Measurements from ENCODE around the gene HCCS.
"Not testable (repeated sequence)": the region's sequence is repeated elsewhere in the genome, so short reads cannot be mapped to it uniquely, and the experiment has no call there.

Gene HCCS

DNA sequence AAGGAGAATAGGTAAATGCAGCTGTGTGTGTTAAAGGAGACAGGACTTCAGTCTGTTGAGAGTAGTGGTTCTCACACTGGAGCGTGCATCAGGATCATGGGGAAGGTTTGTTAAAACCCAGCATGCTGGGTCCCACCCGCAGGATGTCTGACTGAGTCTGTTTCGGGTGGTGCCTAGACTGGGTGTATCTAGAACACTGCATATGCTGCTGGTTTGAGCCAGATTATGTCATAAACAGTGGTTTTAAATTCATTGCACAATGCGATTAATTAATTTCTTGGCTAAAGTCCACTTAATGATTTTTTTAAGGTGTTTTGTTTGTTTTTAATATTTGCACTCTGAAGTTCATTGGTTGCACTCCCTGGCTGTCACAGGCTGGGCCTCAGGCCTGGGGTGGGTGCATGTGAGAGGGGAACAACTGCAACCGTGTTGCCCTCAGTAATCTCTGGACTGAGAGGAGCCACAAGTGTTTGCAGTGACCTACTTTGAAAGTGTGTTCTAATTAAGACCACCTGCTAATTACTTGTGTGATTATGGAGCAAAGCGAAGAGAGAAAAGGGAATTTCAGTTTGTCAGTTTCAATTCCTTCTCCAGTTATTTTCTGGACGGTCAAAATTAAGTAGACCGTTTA is 8.3 kb downstream of the HCCS start:
- DNase-seq (ENCODE audit: low read depth in 2 of 2, low spot score in 1 of 2), result no peak

DNA sequence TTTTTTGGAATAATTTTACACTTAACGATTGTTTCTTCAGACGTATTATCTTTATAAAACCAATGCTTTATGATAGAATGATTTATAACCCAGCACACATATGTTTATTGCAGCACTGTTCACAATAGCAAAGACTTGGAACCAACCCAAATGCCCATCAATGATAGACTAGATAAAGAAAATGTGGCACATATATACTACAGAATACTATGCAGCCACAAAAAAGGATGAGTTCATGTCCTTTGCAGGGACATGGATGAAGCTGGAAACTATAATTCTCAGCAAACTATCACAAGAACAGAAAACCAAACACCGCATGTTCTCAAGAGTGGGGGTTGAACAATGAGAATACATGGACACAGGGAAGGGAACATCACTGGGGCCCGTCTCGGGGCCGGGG is 12.0 kb downstream of the HCCS start:
- DNase-seq (ENCODE audit: low read depth in 2 of 2, low spot score in 1 of 2), result not testable (repeated sequence)

DNA sequence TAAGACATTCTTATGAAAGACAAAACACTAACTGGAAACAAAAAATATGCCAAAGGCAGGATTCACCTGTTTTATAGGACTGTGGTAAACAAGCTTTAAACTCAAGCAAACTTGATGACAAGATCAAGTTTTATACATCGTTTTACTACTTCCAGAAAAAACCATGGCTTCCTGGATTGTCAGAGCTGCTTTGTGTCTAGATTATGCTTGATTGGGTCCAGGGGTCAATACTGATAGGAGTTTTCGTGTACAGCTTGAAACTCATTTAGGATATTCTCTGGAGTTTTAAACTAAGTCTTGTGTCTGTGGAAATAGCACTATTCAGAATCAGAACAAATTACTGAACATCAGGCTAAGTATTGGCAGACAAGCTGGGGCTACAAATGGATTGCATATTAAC is 13.0 kb downstream of the HCCS start:
- DNase-seq (ENCODE audit: low read depth in 2 of 2, low spot score in 1 of 2), result no peak

DNA sequence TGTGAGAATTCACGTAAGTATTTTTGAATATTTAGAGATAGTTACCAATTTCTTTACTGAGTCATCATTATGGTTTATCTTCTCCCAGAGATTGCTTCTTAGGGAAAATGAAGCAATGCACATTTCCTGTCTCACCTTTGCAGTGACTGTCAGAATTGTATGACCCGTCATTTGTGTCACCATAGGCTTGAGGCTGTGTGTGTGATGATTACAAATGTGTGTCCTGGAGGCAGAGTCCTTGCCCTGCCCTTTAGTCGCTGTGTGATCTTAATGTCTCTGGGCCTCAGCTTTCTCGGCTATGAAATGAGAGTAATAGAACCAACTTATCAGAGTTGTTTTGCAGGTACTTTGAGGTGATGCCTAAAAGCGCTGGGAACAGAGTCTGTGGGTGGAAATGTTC is 13.9 kb downstream of the HCCS start:
- no peak for DNase-seq (ENCODE audit: low read depth in 2 of 2, low spot score in 1 of 2)

DNA sequence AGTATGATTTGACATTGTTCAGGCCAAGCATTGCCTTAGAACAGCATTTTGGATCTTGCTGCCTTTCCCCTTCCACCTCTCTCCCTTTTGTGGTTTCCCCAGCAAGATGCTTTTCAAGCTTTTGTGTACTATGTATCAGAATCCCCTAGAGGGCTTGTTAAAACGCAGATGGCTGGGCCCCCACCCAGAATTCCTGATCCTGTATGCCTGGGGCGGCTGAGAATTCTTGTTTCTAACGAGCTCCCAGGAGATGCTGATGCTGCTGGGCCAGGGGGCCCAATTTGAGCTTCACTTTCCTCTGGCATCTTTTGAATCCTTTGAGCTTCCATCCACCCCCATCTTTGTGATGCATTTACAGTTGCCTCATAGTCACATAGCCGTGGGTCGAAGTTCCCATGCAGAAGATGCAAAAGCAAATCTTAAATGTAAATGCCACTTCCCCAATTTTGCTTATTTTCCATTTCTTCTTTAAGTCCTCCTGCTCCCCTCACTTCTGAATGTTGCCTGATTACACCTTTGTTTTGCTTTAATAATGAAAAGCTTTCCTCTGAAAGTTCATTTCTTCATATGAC is 18.5 kb downstream of the HCCS start:
- DNase-seq (ENCODE audit: low read depth in 2 of 2, low spot score in 1 of 2), result no peak

DNA sequence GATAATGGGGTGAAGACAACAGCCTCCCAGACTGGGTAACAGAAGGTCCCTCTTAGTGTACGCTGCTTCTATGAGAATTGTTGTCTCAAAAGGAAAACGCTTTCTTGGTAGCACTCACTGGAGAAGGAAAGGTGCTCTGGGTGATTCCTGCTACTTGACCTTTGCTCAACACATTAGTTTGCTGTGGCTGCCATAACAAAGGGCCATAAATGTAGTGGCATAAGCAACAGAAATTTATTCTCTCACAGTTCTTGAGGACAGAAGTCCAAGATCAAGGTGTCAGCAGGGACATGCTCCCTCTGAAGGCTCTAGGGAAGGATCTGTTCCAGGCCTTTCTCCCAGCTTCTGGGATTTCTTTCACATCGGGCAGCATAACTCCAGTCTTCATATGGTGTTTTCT is 19.0 kb downstream of the HCCS start:
- DNase-seq (ENCODE audit: low read depth in 2 of 2, low spot score in 1 of 2), result no peak

DNA sequence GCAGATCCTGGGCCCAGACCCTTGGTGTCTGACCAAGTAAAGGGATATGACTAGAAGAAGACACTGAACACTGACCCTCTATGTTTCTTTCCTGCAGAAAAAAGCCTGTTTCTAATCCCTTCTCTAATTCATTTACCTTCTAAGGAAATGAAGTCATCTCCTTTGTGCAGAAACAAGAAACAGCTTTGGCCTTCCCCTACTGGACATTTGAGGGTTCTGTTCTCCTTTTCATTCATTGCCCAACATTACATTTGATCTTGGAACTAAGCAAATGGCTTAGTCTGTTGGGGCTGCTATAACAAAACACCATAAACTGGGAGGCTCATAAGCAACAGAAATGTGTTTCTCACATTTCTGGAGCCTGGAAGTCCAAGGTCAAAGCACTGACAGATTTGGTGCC is 20.0 kb downstream of the HCCS start:
- no peak for DNase-seq (ENCODE audit: low read depth in 2 of 2, low spot score in 1 of 2)

DNA sequence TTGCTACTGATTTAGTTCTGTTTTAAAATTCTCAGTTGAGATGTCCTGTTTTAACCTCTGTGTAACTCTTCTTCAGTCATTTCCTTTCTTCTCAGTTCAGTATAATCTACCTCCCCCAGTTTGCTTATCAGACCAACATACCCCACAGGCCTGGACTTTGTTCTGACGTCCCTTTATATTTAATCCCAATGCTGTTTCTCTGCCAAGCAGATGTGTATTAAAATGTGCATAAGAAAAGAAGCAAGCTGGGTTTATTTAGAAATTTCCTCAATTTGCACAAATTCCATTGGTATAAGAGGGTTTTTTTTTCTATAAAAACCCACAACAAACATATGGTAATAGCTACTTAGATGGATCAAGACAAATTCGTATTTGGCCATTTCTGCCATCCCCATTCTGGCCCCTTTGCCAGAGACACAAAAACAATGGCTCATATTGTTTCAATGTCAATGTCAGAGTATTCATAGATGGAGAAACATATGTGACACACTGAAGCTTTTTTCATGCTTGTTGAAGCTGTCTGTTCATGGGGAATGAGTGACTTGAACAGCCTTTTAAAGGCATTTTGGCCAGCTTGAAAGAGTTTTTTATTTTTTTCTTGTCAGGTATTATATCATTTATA is 24.5 kb downstream of the HCCS start:
- DNase-seq (ENCODE audit: low read depth in 2 of 2, low spot score in 1 of 2), result no peak

DNA sequence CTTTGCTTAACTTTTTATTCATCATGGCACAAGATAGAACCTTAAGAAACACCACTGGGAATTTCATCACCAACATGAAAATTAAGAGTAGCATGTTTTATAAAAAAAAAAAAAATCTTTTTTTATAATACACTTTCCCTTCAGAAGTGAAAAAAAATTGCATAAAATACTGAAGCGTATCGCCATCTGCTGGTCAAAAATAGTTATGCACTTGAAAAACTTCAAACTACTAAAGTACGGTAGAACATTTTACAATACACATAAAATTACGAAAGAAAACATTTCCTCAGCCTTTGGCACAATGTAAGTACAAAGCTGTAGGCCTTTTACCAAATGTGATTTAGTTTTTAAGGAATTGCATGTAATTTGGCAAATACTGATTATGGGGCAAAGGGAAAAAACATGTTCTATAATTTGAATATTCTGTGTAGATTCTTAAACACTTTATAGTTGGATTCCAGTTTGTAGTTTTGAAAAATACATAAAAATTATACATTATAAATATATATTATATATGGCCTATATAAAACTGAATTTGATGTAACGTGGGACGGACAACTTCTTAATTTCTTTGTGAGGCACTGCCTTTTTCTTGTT is 26.5 kb downstream of the HCCS start:
- no peak for DNase-seq (ENCODE audit: low read depth in 2 of 2, low spot score in 1 of 2)

DNA sequence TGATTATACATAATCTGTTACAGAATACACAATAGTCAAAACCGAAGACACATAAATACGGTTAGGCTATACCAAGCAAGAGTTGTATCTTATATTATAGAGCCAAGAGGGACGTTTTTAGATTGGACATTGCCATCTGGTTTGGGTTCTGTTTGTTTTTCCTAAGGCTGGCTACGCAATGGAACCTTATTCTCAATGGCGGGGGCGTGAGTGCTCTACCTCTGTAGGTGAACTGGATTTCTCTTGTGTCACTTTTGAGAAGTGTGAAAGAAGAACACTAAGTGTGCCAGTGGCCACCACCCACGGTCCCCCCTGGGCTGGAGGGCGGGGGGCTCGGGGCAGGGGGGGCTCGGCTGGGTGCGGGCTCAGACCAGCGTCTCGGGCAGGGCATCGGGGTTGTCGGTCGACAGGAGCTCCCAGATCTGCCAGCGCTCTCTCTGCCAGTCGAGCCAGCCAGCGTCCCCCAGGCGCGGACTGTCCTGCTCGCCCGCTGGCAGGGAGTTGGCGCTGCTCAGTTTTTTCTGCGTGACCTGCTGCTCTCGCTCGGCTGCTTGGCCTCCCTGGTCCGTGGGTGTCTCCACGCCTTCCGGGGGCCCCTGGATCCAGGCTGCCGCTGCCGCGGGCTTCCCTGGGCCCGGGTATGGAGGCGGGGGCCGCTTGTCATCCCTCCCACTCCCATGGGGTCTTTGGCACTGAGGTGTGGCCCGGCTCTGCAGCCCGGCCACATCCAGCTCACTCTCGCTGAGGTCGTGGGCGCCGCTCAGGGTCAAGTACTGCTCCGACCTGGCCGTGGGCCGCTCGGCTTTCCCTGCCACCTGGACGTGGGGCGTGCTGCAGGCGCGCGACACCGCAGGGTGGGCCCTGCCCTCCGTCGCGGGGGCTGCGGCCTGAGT is 27.6 kb downstream of the HCCS start:
- no peak for DNase-seq (ENCODE audit: low read depth in 2 of 2, low spot score in 1 of 2)

DNA sequence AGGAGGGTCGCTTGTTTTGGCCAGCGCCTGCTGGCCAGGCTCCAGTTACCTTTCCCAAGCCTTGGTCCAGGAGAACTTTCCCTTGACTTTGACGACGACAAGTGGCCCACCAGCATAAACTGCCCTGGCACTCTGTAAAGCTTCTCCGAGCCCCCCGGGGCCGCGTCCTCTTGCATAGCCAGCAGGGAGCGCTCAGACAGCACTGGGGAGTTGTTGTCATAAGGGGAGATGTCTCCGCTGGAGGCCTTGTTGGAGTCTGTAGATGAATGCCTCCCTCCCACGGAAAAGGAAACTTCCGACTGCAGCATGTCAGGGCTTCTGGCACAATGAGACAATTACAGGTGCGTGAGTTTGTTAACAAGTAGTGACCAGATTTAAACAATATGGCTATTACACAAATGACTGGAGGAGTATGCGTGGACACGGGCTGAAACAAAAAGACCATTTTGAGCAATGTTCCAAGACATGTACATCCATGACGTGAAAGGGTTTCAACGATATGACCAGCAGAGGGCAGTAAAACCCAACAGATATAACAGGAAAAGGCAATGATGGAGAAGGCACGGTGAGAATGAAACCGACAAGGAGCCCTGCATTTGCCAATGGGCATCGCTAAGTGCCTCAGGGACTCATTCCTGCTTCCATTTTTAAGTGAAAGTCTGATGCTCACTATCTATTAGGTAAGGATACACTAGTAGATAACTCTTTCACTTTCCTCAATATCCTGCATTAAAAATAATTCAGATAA is 33.0 kb downstream of the HCCS start:
- peak in 1 of 2 donors; percentile 3 for DNase-seq (ENCODE audit: low read depth in 2 of 2, low spot score in 1 of 2)

DNA sequence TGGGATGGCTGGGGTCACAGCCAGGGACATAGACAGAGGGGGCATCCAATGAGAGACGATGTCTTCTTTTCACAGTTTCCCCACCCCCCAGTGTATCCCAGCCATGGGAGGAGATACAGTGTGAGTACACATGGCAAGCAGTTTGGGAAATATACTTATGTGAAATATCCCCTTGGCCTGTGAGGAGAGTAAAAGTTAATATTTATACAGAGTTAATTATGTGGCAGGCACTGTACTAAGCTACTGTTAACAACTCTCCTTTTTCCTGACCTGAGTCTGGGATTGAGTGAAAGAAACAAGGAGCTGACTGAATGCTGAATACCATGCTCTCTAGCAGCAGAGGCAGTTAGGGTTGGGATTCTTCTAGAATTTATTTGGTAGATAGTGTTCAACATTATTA is 35.3 kb downstream of the HCCS start:
- no peak for DNase-seq (ENCODE audit: low read depth in 2 of 2, low spot score in 1 of 2)

DNA sequence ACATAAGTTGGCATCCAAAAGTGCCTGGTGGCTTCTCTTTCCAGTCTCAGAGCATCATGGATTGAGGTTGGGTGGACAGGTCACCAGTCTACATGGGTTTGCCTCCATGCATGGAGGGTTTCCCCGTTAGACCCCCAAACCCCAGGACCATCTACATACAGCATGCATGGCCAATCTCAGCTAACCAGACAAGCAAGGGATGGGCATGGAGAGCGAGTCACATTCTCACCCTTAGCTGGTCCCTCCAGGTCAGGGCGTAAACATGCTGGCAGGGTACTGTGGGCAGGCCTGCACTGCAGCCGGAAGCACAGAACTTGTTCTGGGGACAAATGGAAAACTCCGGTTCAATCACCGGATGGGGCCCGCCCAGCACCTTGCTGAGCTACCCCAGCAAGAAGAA is 37.3 kb downstream of the HCCS start:
- DNase-seq (ENCODE audit: low read depth in 2 of 2, low spot score in 1 of 2), result no peak

DNA sequence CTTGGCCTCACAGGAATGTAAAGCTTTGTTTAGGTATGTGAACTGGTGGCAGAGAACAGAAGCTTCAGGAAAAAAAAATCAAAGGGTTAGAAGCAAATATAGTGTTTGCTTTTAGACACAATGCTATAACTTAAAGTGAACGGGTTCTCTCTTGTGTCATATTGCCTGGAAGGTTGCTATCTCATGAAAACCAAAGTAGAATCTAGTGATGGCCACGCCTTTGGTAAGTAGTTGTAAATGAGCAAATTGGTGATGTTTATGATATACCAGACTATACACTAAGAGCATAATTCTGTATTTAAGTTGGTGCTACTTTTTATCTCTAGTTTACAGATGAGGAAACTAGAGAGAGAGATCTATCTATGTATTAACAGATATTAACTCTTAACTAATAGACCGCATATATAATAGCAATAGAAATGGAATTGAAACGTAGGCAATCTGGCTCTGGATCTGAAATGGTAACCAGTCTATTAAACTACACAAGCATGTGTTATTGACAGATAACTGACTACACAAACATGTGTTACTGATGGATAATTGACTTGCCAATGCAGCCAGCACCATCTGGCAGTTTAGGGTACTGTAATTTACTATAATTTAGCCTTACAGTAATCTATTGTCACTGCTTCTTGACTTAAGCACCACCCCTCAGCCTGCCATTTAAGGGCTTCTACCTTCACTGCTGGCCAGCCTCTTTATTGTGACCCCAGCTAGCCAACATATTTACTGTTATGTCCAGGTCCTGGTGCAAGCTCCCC is 40.8 kb downstream of the HCCS start:
- DNase-seq (ENCODE audit: low read depth in 2 of 2, low spot score in 1 of 2), result no peak

DNA sequence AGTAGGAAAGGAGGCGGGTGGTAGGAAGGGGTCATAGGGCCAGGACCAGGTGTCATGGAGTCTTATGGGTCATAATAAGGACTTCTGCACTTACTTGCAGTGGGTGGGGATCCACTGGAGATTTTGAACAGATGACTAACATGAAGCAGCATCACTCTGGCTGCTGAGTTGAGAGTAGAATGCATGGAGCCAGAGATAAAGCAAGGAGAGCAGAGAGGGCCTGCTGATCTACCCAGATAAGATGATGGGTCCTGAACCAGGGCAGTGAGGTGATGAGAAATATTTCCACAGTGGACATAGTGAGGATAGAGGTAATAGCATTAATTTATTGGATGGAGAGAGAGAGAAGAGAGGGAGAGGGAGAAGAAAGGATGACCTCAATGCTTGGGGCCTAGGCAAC is 48.0 kb downstream of the HCCS start:
- no peak for DNase-seq (ENCODE audit: low read depth in 2 of 2, low spot score in 1 of 2)

DNA sequence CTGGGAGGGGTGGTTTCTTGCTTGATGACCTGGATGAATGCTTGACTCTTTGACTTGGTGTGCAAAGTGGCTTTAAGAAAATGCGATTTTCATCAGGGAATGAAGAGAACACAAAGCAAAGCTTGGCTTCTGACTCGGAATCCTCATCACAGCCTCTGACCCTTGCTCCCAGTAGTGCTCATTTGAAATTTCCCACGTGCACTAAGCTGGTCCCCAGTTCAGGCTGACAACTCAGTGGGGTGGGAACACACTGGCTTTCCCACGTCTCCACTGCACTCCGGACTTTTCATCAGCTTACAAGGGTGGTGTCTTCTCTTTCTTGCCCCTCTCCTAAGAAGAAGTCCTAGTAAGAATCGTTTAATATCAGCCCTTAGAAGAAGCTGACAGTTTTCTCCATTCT is 53.3 kb downstream of the HCCS start:
- DNase-seq (ENCODE audit: low read depth in 2 of 2, low spot score in 1 of 2), result no peak

DNA sequence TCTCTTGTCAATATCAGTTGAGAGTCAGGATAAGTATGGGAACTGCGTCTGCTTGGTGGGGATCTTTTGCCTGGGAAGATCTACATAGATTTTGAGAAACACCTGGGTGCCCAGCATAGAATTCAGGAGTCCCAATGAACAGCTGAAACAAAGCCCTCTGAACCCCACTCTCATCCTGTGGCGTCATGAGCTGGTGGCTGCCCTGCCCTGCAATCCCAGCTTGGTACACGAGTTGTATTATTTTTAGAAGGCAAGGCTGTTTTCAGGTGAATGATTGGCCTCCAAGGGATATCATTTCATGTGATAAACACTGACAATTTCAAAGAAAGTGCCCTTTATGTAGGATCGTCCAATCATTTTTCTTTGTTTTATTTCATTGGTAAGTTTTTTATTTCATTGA is 60.8 kb downstream of the HCCS start:
- DNase-seq (ENCODE audit: low read depth in 2 of 2, low spot score in 1 of 2), result no peak

DNA sequence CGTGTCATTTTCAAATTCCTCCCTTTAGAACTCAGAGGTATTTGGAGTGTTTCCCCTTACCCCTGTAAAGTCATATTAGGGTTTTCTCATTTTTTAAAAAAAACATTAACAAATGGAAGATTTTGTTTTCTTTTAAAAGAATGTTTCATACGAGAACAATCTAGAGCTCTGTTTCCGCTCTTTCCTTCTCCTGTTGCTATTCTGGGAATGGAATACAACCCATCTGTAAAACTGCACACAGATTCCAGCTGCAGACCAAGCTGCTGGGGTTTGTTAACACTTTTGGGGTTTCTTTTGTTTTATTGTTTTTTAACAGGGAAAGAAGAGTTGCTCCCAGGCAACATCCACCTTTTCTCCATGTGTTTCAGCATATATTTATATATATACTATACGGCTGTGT is 61.3 kb downstream of the HCCS start:
- DNase-seq (ENCODE audit: low read depth in 2 of 2, low spot score in 1 of 2), result no peak

Measured in stimulated activated CD8-positive, alpha-beta memory T cell treated with anti-CD3 and anti-CD28 coated beads, Interleukin-4, amount 100 ng/mL, for 1 hour (primary cell).